Measurements from ENCODE around the gene SLC35D3.

The SLC35D3 gene

GRCh38 chr6:136914947-136915346 is 7.2 kb upstream of the SLC35D3 start:
- H3K4me3 ChIP-seq (replicated peaks; ENCODE audit: low read depth, low read length): no peak overlapping the region
- no peak for DNase-seq (ENCODE audit: low read depth)
- TF ChIP-seq CTCF (IDR thresholded peaks at IDR 0.05; ENCODE audit: low read length, missing control alignments): no peak

- no peak for TF ChIP-seq CTCF (IDR thresholded peaks at IDR 0.05; ENCODE audit: low read length, missing control alignments)
- no peak overlapping the region for H3K4me3 ChIP-seq (replicated peaks; ENCODE audit: low read depth, low read length)
- DNase-seq (ENCODE audit: low read depth): no peak
These were observed 3.4 kb upstream of the SLC35D3 start for GRCh38 chr6:136918706-136919105.

GRCh38 chr6:136920216-136920615 is 1.9 kb upstream of the SLC35D3 start:
- no peak overlapping the region for H3K4me3 ChIP-seq (replicated peaks; ENCODE audit: low read depth, low read length)
- no peak for TF ChIP-seq CTCF (IDR thresholded peaks at IDR 0.05; ENCODE audit: low read length, missing control alignments)
- no peak for DNase-seq (ENCODE audit: low read depth)

- no peak for TF ChIP-seq CTCF (IDR thresholded peaks at IDR 0.05; ENCODE audit: low read length, missing control alignments)
- H3K4me3 ChIP-seq (replicated peaks; ENCODE audit: low read depth, low read length): peak overlapping the region; percentile 49
- peak; percentile 13 for DNase-seq (ENCODE audit: low read depth)
These were observed 1.3 kb upstream of the SLC35D3 start for GRCh38 chr6:136920671-136921380.

GRCh38 chr6:136921381-136921935 is 643 bp upstream of the SLC35D3 start:
- no peak for DNase-seq (ENCODE audit: low read depth)
- no peak for TF ChIP-seq CTCF (IDR thresholded peaks at IDR 0.05; ENCODE audit: low read length, missing control alignments)
- peak overlapping the region; percentile 49 for H3K4me3 ChIP-seq (replicated peaks; ENCODE audit: low read depth, low read length)

- no peak for DNase-seq (ENCODE audit: low read depth)
- H3K4me3 ChIP-seq (replicated peaks; ENCODE audit: low read depth, low read length): no peak overlapping the region
- TF ChIP-seq CTCF (IDR thresholded peaks at IDR 0.05; ENCODE audit: low read length, missing control alignments): no peak
These were observed 545 bp downstream of the SLC35D3 start for GRCh38 chr6:136922685-136923006.

All from fibroblast of pulmonary artery (primary cell).